ENCODE measurements around the gene ARPP21.

Gene ARPP21

DNA sequence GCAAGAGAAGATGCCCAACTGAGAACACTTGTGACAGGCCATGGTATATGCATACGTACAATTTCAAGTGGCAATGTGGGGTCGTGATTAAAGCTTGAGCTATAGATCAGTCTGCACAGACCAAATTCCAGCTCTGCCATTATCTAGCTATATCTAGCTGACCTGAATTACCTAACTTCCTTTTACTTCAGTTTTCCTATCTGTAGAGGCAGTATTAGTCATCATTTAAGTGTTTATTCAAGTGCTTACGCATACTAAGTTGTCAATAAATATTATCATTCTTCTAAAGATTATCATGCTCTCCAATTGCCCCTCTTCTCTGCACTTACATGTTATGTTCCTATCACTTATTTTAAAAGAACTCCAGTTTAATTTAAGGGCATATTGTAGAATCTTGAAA, 87.9 kb downstream of the ARPP21 start:
- Mint-ChIP-seq H3K4me1 (no peaks in the 10 kb centered on the region), H3K27ac (no peak overlapping the region), H3K27me3 (no peaks in the 10 kb centered on the region), H3K36me3 (no peaks in the 10 kb centered on the region), H3K4me3 (no peak overlapping the region), H3K9me3 (no peaks in the 10 kb centered on the region)

- Mint-ChIP-seq H3K27ac (no peak overlapping the region), H3K4me3 (no peak overlapping the region), H3K4me1 (no peaks in the 10 kb centered on the region), H3K27me3 (no peaks in the 10 kb centered on the region), H3K36me3 (no peaks in the 10 kb centered on the region), H3K9me3 (no peaks in the 10 kb centered on the region)
These were observed 94.0 kb downstream of the ARPP21 start for GRCh38 chr3:35733341-35733740.

GRCh38 chr3:35733864-35734263, 94.5 kb downstream of the ARPP21 start:
- no peak overlapping the region for H3K4me3 Mint-ChIP-seq
- H3K27ac Mint-ChIP-seq: no peak overlapping the region
- H3K4me1 Mint-ChIP-seq: no peaks in the 10 kb centered on the region
- H3K27me3 Mint-ChIP-seq: no peaks in the 10 kb centered on the region
- no peaks in the 10 kb centered on the region for H3K36me3 Mint-ChIP-seq
- no peaks in the 10 kb centered on the region for H3K9me3 Mint-ChIP-seq

- H3K36me3 Mint-ChIP-seq: no peaks in the 10 kb centered on the region
- H3K4me3 Mint-ChIP-seq: no peak overlapping the region
- no peaks in the 10 kb centered on the region for H3K27me3 Mint-ChIP-seq
- H3K27ac Mint-ChIP-seq: no peak overlapping the region
- no peaks in the 10 kb centered on the region for H3K4me1 Mint-ChIP-seq
- H3K9me3 Mint-ChIP-seq: no peaks in the 10 kb centered on the region
These were observed 97.8 kb downstream of the ARPP21 start for GRCh38 chr3:35737080-35737479.

- no peak overlapping the region for H3K27ac Mint-ChIP-seq
- no peaks in the 10 kb centered on the region for H3K9me3 Mint-ChIP-seq
- no peak overlapping the region for H3K4me3 Mint-ChIP-seq
- H3K4me1 Mint-ChIP-seq: no peaks in the 10 kb centered on the region
- no peaks in the 10 kb centered on the region for H3K36me3 Mint-ChIP-seq
- no peaks in the 10 kb centered on the region for H3K27me3 Mint-ChIP-seq
These were observed 98.2 kb downstream of the ARPP21 start for GRCh38 chr3:35737527-35737926.

GRCh38 chr3:35737934-35738706, 98.8 kb downstream of the ARPP21 start:
- no peak overlapping the region for H3K4me3 Mint-ChIP-seq

DNA sequence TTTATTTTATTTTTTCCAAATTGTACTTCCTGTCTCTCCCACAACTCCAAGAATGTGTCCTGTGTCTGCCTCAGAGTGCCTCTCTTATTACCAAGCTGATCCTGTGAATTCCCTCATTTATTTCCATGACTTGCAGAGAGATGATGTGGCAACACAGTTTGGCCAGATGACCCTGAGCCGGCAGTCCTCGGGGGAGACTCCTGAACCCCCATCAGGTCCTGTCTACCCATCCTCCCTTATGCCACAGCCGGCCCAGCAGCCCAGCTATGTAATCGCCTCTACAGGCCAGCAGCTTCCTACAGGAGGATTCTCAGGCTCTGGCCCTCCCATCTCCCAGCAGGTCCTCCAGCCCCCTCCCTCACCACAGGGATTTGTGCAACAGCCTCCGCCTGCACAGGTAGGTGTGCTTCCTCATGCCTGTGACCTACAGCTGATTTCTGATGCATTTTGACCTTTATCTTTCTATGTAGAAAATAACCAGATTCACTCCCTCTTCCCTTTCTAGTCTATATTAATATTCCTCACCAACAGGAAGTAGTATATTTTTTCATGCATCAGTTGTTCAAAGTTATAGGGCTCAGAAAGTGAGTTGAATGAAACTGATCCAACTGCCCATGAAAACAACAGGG, 100.0 kb downstream of the ARPP21 start:
- Mint-ChIP-seq H3K36me3 (no peaks in the 10 kb centered on the region), H3K27ac (no peak overlapping the region), H3K9me3 (no peaks in the 10 kb centered on the region), H3K4me1 (no peaks in the 10 kb centered on the region), H3K27me3 (no peaks in the 10 kb centered on the region), H3K4me3 (no peak overlapping the region)

More at GRCh38 chr3:35737934-35738706, 98.8 kb downstream of the ARPP21 start:
- Mint-ChIP-seq H3K27ac (no peak overlapping the region), H3K27me3 (no peaks in the 10 kb centered on the region), H3K36me3 (no peaks in the 10 kb centered on the region), H3K9me3 (no peaks in the 10 kb centered on the region), H3K4me1 (no peaks in the 10 kb centered on the region)

DNA sequence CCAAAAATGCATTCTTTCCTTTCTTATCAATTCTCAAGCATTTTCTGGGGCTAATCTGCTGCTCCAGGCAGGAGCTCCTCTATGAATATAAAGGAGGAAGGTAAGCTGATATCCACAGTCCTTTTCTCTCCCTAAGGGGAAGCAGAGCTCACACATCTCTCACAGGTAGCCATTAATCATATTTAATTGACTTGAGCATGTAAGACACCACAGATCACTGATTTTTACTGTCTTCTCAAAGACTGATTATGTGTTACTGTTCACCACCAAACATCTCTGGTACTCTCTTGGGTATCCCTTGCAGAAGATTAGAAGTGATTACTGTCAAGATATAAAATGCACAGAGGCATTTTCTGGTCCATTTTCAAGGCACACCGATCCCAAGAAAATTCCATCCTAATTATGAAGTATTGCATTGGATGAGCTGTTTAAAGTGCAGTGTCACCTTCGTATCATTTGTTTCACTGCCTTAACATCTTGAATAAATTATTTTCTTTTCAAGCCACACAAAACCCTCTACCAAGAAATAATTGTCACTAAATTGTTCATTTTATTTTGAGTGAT, 100.7 kb downstream of the ARPP21 start:
- H3K27ac Mint-ChIP-seq: no peak overlapping the region
- no peaks in the 10 kb centered on the region for H3K4me1 Mint-ChIP-seq
- H3K4me3 Mint-ChIP-seq: no peak overlapping the region
- no peaks in the 10 kb centered on the region for H3K36me3 Mint-ChIP-seq
- no peaks in the 10 kb centered on the region for H3K27me3 Mint-ChIP-seq
- H3K9me3 Mint-ChIP-seq: no peaks in the 10 kb centered on the region

DNA sequence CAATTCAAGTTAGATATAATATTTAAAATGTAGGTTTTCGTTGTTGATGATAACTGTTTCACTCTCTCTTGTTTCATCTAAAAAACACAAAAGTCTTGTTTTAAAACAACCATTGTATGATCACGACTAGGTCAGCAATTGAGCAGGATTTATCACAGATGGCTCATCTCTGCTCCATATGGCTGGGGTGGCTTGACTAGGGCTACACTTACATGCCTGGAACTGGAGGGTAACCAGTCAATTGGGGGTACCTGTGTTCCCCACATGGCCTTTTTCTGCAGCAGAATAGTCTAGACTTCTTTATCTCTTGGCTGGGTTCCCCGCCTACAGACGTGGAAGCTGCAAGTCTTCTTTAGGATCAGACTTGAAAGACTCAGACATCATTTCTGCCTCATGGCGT, 103.9 kb downstream of the ARPP21 start:
- no peaks in the 10 kb centered on the region for H3K27me3 Mint-ChIP-seq
- H3K27ac Mint-ChIP-seq: no peak overlapping the region
- no peaks in the 10 kb centered on the region for H3K4me1 Mint-ChIP-seq
- no peaks in the 10 kb centered on the region for H3K36me3 Mint-ChIP-seq
- no peak overlapping the region for H3K4me3 Mint-ChIP-seq
- H3K9me3 Mint-ChIP-seq: peaks cover 6% of the 10 kb centered on the region

DNA sequence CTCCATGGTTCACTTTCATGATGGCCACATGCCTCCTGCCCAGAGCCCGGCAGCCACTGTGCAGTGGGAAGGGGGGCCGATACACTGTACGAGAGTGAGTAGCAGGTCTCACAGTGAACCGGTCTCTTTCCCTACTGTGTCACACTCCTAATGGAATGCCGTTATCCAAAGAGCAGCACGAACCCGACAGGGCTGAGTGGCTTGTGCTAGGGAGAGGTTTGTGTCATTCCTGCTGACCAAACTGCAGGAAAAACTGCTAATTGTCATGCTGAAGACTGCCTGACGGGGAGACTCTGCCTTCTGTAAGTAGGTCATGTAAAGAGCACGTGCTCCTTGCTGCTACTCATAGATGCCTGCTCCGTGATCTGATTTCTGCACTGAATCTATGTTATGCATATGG, 105.1 kb downstream of the ARPP21 start:
- no peak overlapping the region for H3K4me3 Mint-ChIP-seq
- H3K27me3 Mint-ChIP-seq: no peaks in the 10 kb centered on the region

GRCh38 chr3:35745351-35745750, 106.0 kb downstream of the ARPP21 start:
- Mint-ChIP-seq H3K27ac (no peak overlapping the region), H3K4me1 (no peaks in the 10 kb centered on the region), H3K27me3 (no peaks in the 10 kb centered on the region), H3K9me3 (peaks cover 6% of the 10 kb centered on the region), H3K36me3 (no peaks in the 10 kb centered on the region), H3K4me3 (no peak overlapping the region)

More for the DNA sequence above, 105.1 kb downstream of the ARPP21 start:
- no peaks in the 10 kb centered on the region for H3K4me1 Mint-ChIP-seq
- H3K36me3 Mint-ChIP-seq: no peaks in the 10 kb centered on the region
- no peak overlapping the region for H3K27ac Mint-ChIP-seq
- H3K9me3 Mint-ChIP-seq: peaks cover 6% of the 10 kb centered on the region

- H3K4me1 Mint-ChIP-seq: no peaks in the 10 kb centered on the region
- H3K27me3 Mint-ChIP-seq: no peaks in the 10 kb centered on the region
- H3K36me3 Mint-ChIP-seq: no peaks in the 10 kb centered on the region
- peaks cover 6% of the 10 kb centered on the region for H3K9me3 Mint-ChIP-seq
- H3K27ac Mint-ChIP-seq: no peak overlapping the region
- no peak overlapping the region for H3K4me3 Mint-ChIP-seq
These were observed 106.6 kb downstream of the ARPP21 start for GRCh38 chr3:35745802-35746484.

DNA sequence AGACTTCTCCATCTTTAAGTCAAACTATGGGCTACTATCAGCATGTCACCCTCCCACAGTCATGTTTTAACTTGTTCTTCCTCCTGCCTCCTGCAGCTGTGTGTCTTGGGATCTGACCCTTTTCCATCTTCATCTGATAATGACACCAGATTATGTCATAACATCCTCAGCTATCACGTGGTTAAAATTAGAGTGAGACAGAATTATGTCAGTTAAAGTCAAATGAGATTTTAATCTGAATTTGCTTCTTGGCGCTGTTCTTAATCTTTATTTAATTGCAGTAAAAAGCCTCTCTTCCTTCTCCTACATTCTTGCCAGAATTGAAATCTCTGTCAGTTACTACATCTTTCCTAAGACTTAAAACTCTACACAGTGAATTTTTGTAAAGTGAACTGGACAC, 107.2 kb downstream of the ARPP21 start:
- Mint-ChIP-seq H3K36me3 (no peaks in the 10 kb centered on the region), H3K9me3 (peaks cover 6% of the 10 kb centered on the region), H3K27me3 (no peaks in the 10 kb centered on the region), H3K4me3 (no peak overlapping the region), H3K4me1 (no peaks in the 10 kb centered on the region), H3K27ac (no peak overlapping the region)

GRCh38 chr3:35748144-35748543, 108.8 kb downstream of the ARPP21 start:
- no peaks in the 10 kb centered on the region for H3K4me1 Mint-ChIP-seq
- H3K9me3 Mint-ChIP-seq: peaks cover 6% of the 10 kb centered on the region
- H3K4me3 Mint-ChIP-seq: no peak overlapping the region
- H3K36me3 Mint-ChIP-seq: no peaks in the 10 kb centered on the region
- no peaks in the 10 kb centered on the region for H3K27me3 Mint-ChIP-seq
- H3K27ac Mint-ChIP-seq: no peak overlapping the region

- H3K27me3 Mint-ChIP-seq: no peaks in the 10 kb centered on the region
- H3K4me1 Mint-ChIP-seq: no peaks in the 10 kb centered on the region
- no peak overlapping the region for H3K4me3 Mint-ChIP-seq
- H3K36me3 Mint-ChIP-seq: no peaks in the 10 kb centered on the region
- no peak overlapping the region for H3K27ac Mint-ChIP-seq
- peaks cover 6% of the 10 kb centered on the region for H3K9me3 Mint-ChIP-seq
These were observed 111.9 kb downstream of the ARPP21 start for GRCh38 chr3:35751207-35751606.

All from activated naive CD4-positive, alpha-beta T cell treated with anti-CD3 and anti-CD28 coated beads, Interleukin-2, amount 50 U/mL, for 24 hours (primary cell).